ENCODE measurements around the gene TRIM72. TPM values are rescaled to one million over a fixed set of nuclear protein-coding genes. Genes with fewer than 3 reads are reported as not detected.
"Not testable (repeated sequence)": the region's sequence is repeated elsewhere in the genome, so short reads cannot be mapped to it uniquely, and the experiment has no call there.

Gene TRIM72, protein sequence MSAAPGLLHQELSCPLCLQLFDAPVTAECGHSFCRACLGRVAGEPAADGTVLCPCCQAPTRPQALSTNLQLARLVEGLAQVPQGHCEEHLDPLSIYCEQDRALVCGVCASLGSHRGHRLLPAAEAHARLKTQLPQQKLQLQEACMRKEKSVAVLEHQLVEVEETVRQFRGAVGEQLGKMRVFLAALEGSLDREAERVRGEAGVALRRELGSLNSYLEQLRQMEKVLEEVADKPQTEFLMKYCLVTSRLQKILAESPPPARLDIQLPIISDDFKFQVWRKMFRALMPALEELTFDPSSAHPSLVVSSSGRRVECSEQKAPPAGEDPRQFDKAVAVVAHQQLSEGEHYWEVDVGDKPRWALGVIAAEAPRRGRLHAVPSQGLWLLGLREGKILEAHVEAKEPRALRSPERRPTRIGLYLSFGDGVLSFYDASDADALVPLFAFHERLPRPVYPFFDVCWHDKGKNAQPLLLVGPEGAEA
- total RNA-seq = 0.10 TPM

DNA sequence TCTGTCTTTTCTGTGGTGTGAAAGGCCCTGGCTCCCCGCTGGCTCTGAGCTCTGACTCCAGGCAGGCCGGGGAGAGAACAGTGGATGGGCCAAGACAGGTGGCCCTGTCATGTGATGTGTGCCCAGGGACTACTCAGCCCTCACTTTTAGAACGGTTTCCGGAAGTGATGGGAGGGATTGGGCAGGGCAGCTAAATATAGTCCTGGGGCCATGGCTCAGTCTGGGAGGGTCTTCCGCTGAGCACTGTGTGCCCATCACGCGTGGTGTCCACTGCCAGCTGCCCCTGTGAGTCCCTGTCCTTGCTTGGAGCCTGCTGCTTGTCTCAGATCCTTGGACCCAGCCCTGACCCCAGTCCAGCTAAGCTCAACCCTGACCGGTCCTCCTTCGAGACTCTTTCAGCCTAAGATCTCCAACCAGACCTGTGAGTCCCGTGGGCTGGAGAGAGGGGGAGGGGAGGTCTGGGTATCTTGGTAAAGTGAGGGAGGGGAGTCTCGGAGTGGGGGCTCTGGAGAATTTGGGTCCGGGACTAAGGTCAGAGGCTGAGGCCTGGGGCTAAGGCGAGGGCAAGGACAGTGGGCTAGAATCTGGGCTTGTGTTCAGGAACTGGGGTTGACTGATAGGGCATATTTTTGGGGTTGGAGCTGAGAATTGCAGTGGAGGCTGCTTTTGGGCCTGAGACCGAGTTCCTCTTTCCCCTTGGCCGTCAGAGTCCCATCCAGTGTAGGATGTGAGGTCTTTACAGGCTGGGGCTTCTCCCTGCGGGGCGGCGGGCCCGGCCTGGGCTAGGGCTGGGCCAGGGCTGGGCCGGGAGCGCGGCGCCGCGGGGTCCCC lies at the start of gene TRIM72:
TRIM72 (plus strand) TSS at position 243 of the 831 bp plus-strand sequence. CDS start 620 bp downstream, outside the sequence.
- H3K9me3 ChIP-seq (ENCODE audit: low read depth, low read length) = no peaks in the 10 kb centered on the region
- H3K4me1 ChIP-seq (ENCODE audit: insufficient read depth, low read length) = peaks cover 34% of the 10 kb centered on the region
- H3K4me3 ChIP-seq (ENCODE audit: low read length) = no peak within 1 kb of the TSS
- H3K27me3 ChIP-seq (ENCODE audit: insufficient read depth, low read length) = peaks cover 38% of the 10 kb centered on the region

- Histone ChIP-seq H3K4me3 (ENCODE audit: low read length) (no peak overlapping the region), H3K27me3 (ENCODE audit: insufficient read depth, low read length) (no peaks in the 10 kb centered on the region), H3K9me3 (ENCODE audit: low read depth, low read length) (no peaks in the 10 kb centered on the region), H3K4me1 (ENCODE audit: insufficient read depth, low read length) (no peaks in the 10 kb centered on the region)
These were observed 46.6 kb upstream of the TRIM72 start for GRCh38 chr16:31167315-31167714.

- no peak overlapping the region for H3K4me3 ChIP-seq (ENCODE audit: low read length)
- H3K9me3 ChIP-seq (ENCODE audit: low read depth, low read length) = no peaks in the 10 kb centered on the region
- no peaks in the 10 kb centered on the region for H3K27me3 ChIP-seq (ENCODE audit: insufficient read depth, low read length)
- H3K4me1 ChIP-seq (ENCODE audit: insufficient read depth, low read length) = no peaks in the 10 kb centered on the region
These were observed 45.1 kb upstream of the TRIM72 start for GRCh38 chr16:31168848-31169247.

DNA sequence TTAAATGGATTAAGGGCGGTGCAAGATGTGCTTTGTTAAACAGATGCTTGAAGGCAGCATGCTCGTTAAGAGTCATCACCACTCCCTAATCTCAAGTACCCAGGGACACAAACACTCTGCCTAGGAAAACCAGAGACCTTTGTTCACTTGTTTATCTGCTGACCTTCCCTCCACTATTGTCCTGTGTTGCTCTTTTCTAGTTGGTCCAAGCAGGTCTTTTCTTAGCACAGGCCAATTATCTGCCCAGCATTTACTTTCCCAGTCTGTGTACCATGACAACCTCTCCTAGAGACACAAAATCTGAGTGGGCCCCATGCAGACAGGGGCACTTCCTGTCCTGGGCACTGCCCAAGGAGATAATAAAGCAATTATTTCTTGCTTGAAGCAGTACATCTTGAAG lies 43.9 kb upstream of the TRIM72 start:
- not testable (repeated sequence) for H3K4me3 ChIP-seq (ENCODE audit: low read length); H3K9me3 ChIP-seq (ENCODE audit: low read depth, low read length); H3K27me3 ChIP-seq (ENCODE audit: insufficient read depth, low read length); H3K4me1 ChIP-seq (ENCODE audit: insufficient read depth, low read length)

- Histone ChIP-seq H3K9me3 (ENCODE audit: low read depth, low read length) (no peaks in the 10 kb centered on the region), H3K27me3 (ENCODE audit: insufficient read depth, low read length) (no peaks in the 10 kb centered on the region), H3K4me3 (ENCODE audit: low read length) (no peak overlapping the region), H3K4me1 (ENCODE audit: insufficient read depth, low read length) (peaks cover 42% of the 10 kb centered on the region)
These were observed 36.8 kb upstream of the TRIM72 start for GRCh38 chr16:31177136-31177535.

GRCh38 chr16:31179219-31179746 lies 34.6 kb upstream of the TRIM72 start:
- no peaks in the 10 kb centered on the region for H3K27me3 ChIP-seq (ENCODE audit: insufficient read depth, low read length)
- peak overlapping the region; percentile 99 for H3K4me3 ChIP-seq (ENCODE audit: low read length)
- peaks cover 63% of the 10 kb centered on the region for H3K4me1 ChIP-seq (ENCODE audit: insufficient read depth, low read length)
- no peaks in the 10 kb centered on the region for H3K9me3 ChIP-seq (ENCODE audit: low read depth, low read length)

- Histone ChIP-seq H3K4me1 (ENCODE audit: insufficient read depth, low read length) (peaks cover 69% of the 10 kb centered on the region), H3K27me3 (ENCODE audit: insufficient read depth, low read length) (no peaks in the 10 kb centered on the region), H3K4me3 (ENCODE audit: low read length) (peak within 1 kb of the TSS; percentile 99), H3K9me3 (ENCODE audit: low read depth, low read length) (no peaks in the 10 kb centered on the region)
These were observed 34.0 kb upstream of the TRIM72 start, which contains the start of gene FUS for GRCh38 chr16:31179747-31180459. FUS (plus strand) TSS chr16:31180139; CDS start chr16:31180215, 76 bp downstream.

DNA sequence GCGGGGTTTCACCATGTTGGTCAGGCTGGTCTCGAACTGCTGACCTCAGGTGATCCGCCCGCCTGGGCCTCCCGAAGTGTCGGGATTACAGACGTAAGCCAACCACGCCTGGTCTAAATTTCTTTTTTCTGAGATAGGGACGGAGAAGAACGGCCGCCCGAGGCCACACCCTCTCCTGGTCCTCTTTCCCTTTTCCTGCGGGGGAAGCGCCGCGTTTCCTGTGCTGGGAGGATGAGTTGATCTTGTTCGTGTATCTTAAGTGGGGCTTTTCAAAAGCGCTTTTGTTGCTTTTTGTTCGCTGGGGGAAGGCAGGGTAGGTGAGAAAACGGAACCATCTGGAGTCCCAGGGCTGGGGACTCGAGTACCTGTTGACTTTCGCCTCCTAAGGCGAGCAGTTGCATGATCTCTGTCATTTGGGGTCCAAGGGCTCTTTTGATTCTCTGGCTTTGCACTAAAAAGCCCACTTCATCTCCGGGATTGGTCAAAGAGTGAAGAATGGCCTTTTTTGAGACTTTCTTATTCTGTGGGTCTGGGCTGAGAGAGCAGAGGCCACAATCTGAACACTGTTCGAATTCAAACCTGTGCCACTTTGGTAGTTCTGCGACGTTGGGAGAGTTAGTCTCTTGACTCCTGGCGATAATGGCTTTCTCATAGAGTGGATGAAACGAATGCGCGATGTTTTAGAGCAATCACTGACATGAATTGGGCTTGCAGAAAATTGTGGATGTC lies 32.7 kb upstream of the TRIM72 start:
- H3K9me3 ChIP-seq (ENCODE audit: low read depth, low read length) = no peaks in the 10 kb centered on the region
- peak overlapping the region; percentile 99 for H3K4me3 ChIP-seq (ENCODE audit: low read length)
- no peaks in the 10 kb centered on the region for H3K27me3 ChIP-seq (ENCODE audit: insufficient read depth, low read length)
- H3K4me1 ChIP-seq (ENCODE audit: insufficient read depth, low read length) = peaks cover 82% of the 10 kb centered on the region

GRCh38 chr16:31182391-31182790 lies 31.5 kb upstream of the TRIM72 start:
- H3K4me3 ChIP-seq (ENCODE audit: low read length) = peak overlapping the region; percentile 7
- no peaks in the 10 kb centered on the region for H3K27me3 ChIP-seq (ENCODE audit: insufficient read depth, low read length)
- peaks cover 81% of the 10 kb centered on the region for H3K4me1 ChIP-seq (ENCODE audit: insufficient read depth, low read length)
- no peaks in the 10 kb centered on the region for H3K9me3 ChIP-seq (ENCODE audit: low read depth, low read length)

DNA sequence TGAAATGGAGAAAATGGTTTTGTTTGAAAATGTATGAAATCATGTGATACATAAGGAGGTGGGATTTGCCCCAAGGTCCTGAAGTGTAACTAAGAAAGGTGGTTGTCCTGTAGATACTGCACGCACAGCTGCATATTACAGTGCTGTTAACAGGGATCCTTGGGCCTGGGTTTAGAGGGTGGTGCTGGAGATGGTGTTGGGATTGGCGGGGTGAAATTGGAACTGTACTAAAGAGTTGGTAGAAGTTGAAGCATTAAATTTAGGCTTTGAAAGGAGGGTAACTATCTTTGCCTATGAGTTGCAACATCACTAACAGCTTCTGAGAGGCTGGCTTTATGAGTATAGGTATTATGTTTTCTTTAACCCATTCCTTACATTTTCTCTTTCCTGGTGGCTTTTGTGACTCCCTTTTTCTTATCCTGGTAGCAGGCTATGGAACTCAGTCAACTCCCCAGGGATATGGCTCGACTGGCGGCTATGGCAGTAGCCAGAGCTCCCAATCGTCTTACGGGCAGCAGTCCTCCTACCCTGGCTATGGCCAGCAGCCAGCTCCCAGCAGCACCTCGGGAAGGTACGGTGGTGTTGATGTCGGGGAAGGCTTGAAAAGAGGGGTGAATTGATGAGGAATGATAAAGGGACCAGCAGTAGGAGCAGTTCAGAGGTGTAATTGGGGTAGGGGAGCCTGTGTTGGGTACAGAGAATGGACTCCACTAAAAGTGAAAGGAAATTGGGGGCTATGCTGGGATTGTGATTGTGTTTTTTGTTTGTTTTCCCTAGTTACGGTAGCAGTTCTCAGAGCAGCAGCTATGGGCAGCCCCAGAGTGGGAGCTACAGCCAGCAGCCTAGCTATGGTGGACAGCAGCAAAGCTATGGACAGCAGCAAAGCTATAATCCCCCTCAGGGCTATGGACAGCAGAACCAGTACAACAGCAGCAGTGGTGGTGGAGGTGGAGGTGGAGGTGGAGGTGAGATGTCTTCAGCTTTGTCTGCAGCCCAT lies 30.2 kb upstream of the TRIM72 start:
- peaks cover 77% of the 10 kb centered on the region for H3K4me1 ChIP-seq (ENCODE audit: insufficient read depth, low read length)
- H3K27me3 ChIP-seq (ENCODE audit: insufficient read depth, low read length) = no peaks in the 10 kb centered on the region
- no peaks in the 10 kb centered on the region for H3K9me3 ChIP-seq (ENCODE audit: low read depth, low read length)
- no peak overlapping the region for H3K4me3 ChIP-seq (ENCODE audit: low read length)

DNA sequence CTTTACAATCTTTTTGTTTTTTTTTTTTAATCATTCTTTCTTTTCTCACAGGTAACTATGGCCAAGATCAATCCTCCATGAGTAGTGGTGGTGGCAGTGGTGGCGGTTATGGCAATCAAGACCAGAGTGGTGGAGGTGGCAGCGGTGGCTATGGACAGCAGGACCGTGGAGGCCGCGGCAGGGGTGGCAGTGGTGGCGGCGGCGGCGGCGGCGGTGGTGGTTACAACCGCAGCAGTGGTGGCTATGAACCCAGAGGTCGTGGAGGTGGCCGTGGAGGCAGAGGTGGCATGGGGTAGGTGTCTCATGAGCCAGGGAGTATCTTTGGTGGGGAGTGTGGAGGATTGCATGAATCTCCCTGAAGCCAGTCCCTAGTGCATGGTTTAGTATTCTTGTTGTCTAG lies 29.0 kb upstream of the TRIM72 start:
- H3K4me1 ChIP-seq (ENCODE audit: insufficient read depth, low read length) = peaks cover 77% of the 10 kb centered on the region
- H3K27me3 ChIP-seq (ENCODE audit: insufficient read depth, low read length) = no peaks in the 10 kb centered on the region
- H3K9me3 ChIP-seq (ENCODE audit: low read depth, low read length) = no peaks in the 10 kb centered on the region
- H3K4me3 ChIP-seq (ENCODE audit: low read length) = no peak overlapping the region

- H3K4me3 ChIP-seq (ENCODE audit: low read length) = no peak overlapping the region
- no peaks in the 10 kb centered on the region for H3K9me3 ChIP-seq (ENCODE audit: low read depth, low read length)
- no peaks in the 10 kb centered on the region for H3K27me3 ChIP-seq (ENCODE audit: insufficient read depth, low read length)
- H3K4me1 ChIP-seq (ENCODE audit: insufficient read depth, low read length) = peaks cover 78% of the 10 kb centered on the region
These were observed 28.6 kb upstream of the TRIM72 start for GRCh38 chr16:31185339-31185738.

DNA sequence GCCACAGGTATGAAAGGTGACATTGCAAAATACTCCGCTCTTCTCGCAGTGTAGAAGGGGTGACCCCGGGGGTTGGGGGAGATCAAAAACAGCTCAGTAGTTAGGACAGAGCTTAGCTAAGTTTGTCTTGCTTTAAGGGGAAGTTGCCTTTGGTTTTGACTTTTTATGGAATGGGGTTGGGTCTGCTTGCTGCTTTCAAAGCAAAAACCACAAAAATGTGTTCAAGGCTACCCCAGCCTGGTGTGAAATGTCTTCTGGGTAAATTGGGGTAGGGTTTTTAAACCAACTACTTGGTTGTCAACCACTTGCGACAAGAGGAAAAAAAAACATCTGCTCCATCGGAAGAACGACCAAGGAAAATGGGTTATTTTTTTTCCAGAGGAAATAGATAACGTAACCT lies 27.7 kb upstream of the TRIM72 start:
- H3K4me3 ChIP-seq (ENCODE audit: low read length) = no peak overlapping the region

More for the DNA sequence above, 27.7 kb upstream of the TRIM72 start:
- no peaks in the 10 kb centered on the region for H3K27me3 ChIP-seq (ENCODE audit: insufficient read depth, low read length)
- no peaks in the 10 kb centered on the region for H3K9me3 ChIP-seq (ENCODE audit: low read depth, low read length)
- peaks cover 76% of the 10 kb centered on the region for H3K4me1 ChIP-seq (ENCODE audit: insufficient read depth, low read length)
